GM18951 (cell line): ENCODE measurements around the gene GGCX.
A peak's percentile ranks its signal among the peaks of the same experiment; 100 is the strongest.
"Not testable (repeated sequence)": the region's sequence is repeated elsewhere in the genome, so short reads cannot be mapped to it uniquely, and the experiment has no call there.

Experiments used
- POLR2A ChIP-seq: IDR thresholded peaks from 4 replicates; pipeline ENCODE4 v1.6.1; 2011; ENCODE audit warnings: mild to moderate bottlenecking; ENCODE audit not compliant: insufficient read length, insufficient read depth; ENCODE audit errors: extremely low read depth
- in situ Hi-C: fragments of 300-500 bp; cut with MboI; formaldehyde crosslinking; loops from one replicate; pipeline ENCODE4 v1.12.0; 2022; ENCODE audit warnings: low sequenced_read_pairs, mixed read lengths, inconsistent platforms; ENCODE audit not compliant: unreplicated experiment

The GGCX gene

DNA sequence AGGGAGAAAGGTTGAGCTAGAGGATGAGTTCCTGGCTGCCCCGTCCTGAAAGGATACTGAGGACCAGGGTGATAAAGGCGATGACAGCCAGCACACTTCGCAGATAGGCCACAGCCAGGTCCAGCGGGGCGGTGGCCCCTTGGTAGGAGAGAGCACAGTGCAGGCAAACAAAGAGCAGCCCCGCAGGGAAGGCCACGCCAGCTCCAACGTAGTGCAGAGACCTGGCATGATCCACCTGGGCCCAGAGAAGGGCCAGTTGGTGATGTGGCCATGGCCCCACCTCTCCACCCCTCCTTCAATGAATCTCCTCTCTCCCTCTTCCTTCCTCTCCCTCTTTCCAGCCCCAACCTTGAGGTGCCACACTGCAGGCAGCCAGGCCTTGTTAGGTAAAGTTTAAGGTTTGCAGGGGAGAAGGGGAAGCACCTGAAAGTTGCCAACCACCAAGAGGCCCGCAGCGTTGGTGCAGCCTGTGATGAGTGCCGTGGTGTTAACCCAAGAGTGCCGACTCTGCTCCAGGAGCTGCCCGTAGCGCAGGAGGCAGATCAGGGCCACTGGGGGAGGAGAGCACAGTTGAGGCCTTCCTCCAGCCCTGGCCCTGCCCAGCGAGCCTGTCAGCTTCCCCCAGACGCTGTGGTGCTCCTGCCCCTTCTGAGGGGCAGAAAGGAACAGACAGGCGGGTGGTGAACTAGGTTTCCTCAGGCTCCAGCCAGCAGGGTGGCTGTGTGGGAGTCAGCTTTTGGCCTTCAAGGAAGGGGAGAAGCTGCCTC is 38.4 kb upstream of the GGCX start:
- TF ChIP-seq POLR2A: no peak
- in situ Hi-C loops: no loop called here

DNA sequence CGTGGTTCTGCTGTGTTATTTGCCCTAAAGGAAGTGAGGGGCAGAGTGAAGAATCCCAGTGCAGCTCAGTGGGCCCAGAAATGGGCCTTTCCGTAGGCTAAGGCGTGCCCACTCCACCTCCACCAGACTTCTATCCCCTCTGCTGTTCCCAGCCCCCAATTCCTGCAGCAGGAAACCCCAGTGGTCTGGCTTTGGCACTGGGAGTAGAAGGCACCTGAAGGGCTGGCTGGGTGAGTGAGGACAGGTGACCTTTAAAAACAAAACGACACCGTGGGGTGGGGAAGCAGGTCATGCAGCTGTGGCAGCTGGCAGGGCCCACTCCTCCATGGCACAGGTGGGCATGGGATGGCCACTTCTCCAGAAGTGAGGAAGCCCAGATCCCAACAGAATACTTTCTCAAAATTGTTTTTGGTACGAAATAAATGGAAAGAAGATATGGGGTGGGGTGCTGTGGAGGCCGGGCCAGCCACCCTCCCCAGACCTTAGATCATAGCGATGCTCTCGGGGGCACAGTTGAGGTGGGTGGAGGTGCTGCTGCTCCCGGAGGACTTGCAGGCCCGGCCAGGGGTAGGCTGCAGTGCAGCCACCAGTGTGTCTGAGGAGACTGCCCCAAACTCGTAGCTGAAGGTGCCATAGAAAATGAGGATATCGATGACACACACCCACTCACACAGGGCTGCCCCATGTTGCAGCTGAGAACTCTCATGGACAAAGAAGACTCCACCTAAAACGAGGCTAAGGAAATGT is 37.5 kb upstream of the GGCX start:
- in situ Hi-C loops: no loop called here
- TF ChIP-seq POLR2A: no peak

DNA sequence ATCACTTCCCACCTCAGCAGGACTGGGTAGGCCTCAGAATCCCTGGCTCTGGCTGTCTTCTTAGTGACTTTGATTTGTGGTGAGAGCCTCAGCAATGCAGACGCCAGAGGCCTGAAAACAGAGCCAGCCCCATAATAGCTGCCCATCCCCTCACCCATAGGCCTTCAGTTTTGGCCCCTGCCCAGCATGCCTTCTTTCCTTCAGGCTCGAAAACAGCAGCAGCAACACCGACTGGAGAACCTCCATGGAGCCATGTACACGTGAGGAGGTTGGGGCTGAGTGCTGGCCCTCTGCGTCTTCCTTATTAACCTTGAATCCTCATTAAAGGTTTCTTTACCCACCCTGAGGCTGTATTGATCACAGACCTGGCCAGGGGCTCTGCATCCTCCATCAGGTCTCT is 35.9 kb upstream of the GGCX start:
- TF ChIP-seq POLR2A: no peak
- in situ Hi-C loops: no loop called here

GRCh38 chr2:85596486-85597143 is 35.3 kb upstream of the GGCX start:
- in situ Hi-C loops: no loop called here
- TF ChIP-seq POLR2A: no peak

DNA sequence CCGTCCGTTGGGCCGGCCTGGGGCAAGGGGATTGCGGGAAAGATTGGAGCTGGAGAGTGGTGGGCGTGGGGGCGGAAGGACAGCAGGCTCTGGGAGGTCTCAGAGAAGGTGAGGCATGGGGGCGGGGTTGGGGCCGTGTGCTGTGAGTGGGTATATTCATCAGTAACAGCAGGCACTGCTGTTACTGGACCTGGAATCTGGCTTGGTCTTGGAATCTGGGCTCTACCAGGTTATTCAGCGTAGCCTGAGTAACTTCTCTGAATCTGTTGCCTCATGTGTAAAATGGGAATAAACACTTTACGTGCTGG is 34.7 kb upstream of the GGCX start:
- no peak for TF ChIP-seq POLR2A
- in situ Hi-C loops: no loop called here

DNA sequence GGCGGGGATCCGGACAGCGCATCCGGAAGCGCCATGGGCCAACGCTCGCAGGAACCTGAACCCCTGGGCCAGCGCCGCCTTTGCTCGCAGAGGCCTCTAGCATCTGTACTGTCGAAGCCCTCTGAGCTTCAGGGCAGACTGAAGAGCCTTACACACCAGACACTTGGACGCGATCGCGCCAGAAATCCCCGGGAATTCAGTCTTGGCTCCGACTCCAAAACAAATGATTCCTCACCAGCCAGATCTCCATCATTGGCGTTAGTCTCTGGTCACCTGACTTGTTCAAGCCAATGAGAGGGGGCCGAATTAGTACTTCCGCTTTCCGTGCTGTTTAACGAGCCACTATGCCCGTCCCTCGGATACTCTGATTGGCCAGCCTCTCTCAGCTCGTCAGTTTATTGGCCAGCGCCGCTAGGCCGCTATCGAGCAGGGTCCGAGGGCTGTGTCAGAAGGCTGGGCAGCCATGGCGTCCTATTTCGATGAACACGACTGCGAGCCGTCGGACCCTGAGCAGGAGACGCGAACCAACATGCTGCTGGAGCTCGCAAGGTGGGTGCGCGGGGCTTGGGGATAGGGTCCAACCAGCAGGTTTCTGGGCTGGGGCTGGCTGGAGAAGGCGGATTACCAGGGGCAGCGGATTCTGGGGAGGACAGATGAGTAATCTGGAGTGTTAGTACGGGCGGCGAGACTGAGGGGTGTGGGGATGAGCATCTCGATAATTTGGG is 34.2 kb upstream of the GGCX start, which contains the start of gene RNF181:
RNF181 (plus strand) TSS at position 445 of the 725 bp plus-strand sequence; CDS start at position 464, 19 bp downstream.
- in situ Hi-C loops: no loop called here

DNA sequence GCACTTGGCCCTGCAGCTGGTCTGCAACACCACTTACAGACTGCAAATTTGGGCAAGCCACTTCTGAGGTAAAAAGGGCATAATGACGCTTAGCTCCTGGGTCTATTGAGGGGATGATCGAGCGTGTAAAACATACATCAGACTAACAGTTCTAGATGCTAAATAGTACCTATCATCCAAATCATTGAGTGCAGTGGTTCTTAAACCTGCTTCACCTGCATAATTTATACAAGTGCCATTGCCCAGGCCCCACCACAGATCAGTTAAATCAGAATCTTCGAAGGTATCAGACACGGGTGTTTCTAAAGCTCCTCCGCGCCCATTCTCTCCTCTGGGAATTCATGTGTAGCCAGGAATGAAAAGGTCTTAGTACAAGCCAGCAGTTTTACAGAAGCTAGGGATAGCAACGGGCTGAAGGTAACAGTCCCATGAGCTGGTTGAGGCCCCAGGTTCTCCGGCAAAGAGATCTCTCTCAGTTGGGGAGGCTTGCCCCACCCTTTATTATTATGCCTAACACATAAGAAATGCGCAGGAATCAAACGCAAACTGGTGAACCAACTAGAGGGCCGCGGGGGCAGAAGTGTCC is 33.5 kb upstream of the GGCX start:
- in situ Hi-C loops: no loop called here
- TF ChIP-seq POLR2A: no peak

More for the DNA sequence above, 34.2 kb upstream of the GGCX start, which contains the start of gene RNF181:
- peak; percentile 88 for TF ChIP-seq POLR2A

DNA sequence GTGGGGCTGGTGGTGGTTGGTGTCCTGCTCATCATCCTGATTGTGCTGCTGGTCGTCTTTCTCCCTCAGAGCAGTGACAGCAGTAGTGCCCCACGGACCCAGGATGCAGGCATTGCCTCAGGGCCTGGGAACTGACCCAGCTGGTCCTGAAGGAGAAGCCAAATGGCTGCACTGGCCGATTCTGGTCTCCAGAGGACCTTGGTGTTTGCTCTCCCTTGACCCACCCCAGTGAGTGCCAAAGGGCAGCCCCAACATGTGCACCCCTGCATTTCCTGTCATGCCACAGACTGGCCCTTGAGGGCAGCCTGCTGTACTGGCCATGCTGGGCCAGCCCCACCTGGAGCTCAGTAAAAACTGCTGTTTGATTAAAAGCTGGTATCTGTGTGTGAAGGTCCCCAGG is 31.7 kb upstream of the GGCX start:
- in situ Hi-C loops: no loop called here
- no peak for TF ChIP-seq POLR2A

GRCh38 chr2:85592299-85592698 is 31.0 kb upstream of the GGCX start:
- in situ Hi-C loops: not testable (repeated sequence)

DNA sequence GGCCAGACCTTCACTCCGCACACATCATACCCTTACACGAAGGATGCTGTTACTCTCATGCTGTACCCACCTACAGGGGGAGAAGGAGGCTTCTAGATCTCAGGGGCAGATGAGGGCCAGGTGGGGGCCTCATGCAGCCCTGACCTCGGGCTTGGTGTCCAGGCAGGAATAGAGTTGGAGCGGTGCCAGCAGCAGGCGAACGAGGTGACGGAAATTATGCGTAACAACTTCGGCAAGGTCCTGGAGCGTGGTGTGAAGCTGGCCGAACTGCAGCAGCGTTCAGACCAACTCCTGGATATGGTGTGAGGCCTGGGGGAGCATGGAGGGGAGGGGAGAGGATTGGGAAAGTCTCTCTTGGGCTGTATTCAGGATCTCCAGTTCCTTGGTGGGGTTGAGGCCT is 30.3 kb upstream of the GGCX start:
- in situ Hi-C loops: no loop called here
- TF ChIP-seq POLR2A: no peak

GRCh38 chr2:85590950-85591349 is 29.7 kb upstream of the GGCX start:
- in situ Hi-C loops: no loop called here
- no peak for TF ChIP-seq POLR2A

GRCh38 chr2:85589982-85590791 is 28.9 kb upstream of the GGCX start:
- in situ Hi-C loops: no loop called here
- TF ChIP-seq POLR2A: no peak
